ENCODE data around the gene CD8B2. TPM values are rescaled to one million over a fixed set of nuclear protein-coding genes. Genes with fewer than 3 reads are reported as not detected.

CD8B2 gene
- total RNA-seq, 1 experiment from 2014 or later, result not detected

DNA sequence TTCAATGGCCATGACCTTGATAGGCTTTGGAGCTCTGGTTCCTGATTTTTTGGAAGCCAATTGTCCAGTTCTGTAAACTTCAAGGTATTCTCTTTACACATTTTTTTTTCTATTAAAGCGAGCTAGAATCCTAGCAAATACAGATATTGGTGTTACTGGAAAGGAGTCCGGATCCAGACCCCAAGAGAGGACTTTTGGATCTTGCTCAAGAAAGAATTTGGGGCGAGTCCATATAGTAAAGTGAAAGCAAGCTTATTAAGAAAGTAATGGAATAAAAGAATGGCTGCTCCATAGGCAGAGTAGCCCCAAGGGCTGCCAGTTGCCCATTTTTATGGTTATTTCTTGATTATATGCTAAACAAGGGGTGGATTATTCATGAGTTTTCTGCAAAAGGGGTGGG is 45.1 kb downstream of the CD8B2 start:
- CTCF ChIA-PET, result no interaction called here

GRCh38 chr2:106534471-106534870 is 47.3 kb downstream of the CD8B2 start:
- no peaks in the 10 kb centered on the region for H3K36me3 Mint-ChIP-seq
- H3K27ac Mint-ChIP-seq, result no peak overlapping the region
- peak; percentile 52 for ATAC-seq
- no peaks in the 10 kb centered on the region; the same call in none of the 2 replicates for H3K27me3 Mint-ChIP-seq (ENCODE audit: low read depth)
- H3K9me3 Mint-ChIP-seq, result no peaks in the 10 kb centered on the region
- CTCF ChIA-PET, result interaction anchor here (0.8 kb wide), 1 partner anchor 9 kb away, joined by 4 read pairs; no protein-coding TSS in a partner anchor
- POLR2A ChIA-PET, result no interaction called here
- no peak for DNase-seq (ENCODE audit: low spot score)
- H3K4me1 Mint-ChIP-seq, result peaks cover 15% of the 10 kb centered on the region
- H3K4me3 Mint-ChIP-seq, result no peak overlapping the region
- TF ChIP-seq PRRX2 (CRISPR knock-in tag; IDR thresholded peaks at IDR 0.05), result no peak
- TF ChIP-seq NFE2L1 (CRISPR knock-in tag; IDR thresholded peaks at IDR 0.05), result no peak
- TF ChIP-seq GABPB1 (CRISPR knock-in tag; IDR thresholded peaks at IDR 0.05), result no peak
- no peak for TF ChIP-seq ZNF671 (CRISPR knock-in tag; IDR thresholded peaks at IDR 0.05)
- TF ChIP-seq, protein P1, sequence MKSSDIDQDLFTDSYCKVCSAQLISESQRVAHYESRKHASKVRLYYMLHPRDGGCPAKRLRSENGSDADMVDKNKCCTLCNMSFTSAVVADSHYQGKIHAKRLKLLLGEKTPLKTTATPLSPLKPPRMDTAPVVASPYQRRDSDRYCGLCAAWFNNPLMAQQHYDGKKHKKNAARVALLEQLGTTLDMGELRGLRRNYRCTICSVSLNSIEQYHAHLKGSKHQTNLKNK (CRISPR knock-in tag; IDR thresholded peaks at IDR 0.05), result no peak
- TF ChIP-seq FOXP1 (CRISPR knock-in tag; IDR thresholded peaks at IDR 0.05; ENCODE audit: borderline replicate concordance), result no peak
- no peak for TF ChIP-seq FOXK1 (CRISPR knock-in tag; IDR thresholded peaks at IDR 0.05)
- TF ChIP-seq, protein P2, sequence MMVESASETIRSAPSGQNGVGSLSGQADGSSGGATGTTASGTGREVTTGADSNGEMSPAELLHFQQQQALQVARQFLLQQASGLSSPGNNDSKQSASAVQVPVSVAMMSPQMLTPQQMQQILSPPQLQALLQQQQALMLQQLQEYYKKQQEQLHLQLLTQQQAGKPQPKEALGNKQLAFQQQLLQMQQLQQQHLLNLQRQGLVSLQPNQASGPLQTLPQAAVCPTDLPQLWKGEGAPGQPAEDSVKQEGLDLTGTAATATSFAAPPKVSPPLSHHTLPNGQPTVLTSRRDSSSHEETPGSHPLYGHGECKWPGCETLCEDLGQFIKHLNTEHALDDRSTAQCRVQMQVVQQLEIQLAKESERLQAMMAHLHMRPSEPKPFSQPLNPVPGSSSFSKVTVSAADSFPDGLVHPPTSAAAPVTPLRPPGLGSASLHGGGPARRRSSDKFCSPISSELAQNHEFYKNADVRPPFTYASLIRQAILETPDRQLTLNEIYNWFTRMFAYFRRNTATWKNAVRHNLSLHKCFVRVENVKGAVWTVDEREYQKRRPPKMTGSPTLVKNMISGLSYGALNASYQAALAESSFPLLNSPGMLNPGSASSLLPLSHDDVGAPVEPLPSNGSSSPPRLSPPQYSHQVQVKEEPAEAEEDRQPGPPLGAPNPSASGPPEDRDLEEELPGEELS (CRISPR knock-in tag; IDR thresholded peaks at IDR 0.05), result no peak
- no peak for TF ChIP-seq GRHL2 (CRISPR knock-in tag; IDR thresholded peaks at IDR 0.05; ENCODE audit: insufficient replicate concordance, severe bottlenecking)
- TF ChIP-seq ZBTB21 (CRISPR knock-in tag; IDR thresholded peaks at IDR 0.05; ENCODE audit: borderline replicate concordance), result no peak
- TF ChIP-seq SMAD3 (CRISPR knock-in tag; IDR thresholded peaks at IDR 0.05; ENCODE audit: borderline replicate concordance), result no peak
- TF ChIP-seq, protein P3, sequence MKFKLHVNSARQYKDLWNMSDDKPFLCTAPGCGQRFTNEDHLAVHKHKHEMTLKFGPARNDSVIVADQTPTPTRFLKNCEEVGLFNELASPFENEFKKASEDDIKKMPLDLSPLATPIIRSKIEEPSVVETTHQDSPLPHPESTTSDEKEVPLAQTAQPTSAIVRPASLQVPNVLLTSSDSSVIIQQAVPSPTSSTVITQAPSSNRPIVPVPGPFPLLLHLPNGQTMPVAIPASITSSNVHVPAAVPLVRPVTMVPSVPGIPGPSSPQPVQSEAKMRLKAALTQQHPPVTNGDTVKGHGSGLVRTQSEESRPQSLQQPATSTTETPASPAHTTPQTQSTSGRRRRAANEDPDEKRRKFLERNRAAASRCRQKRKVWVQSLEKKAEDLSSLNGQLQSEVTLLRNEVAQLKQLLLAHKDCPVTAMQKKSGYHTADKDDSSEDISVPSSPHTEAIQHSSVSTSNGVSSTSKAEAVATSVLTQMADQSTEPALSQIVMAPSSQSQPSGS (CRISPR knock-in tag; IDR thresholded peaks at IDR 0.05; ENCODE audit: borderline replicate concordance, low read depth), result no peak
- TF ChIP-seq, protein P4, sequence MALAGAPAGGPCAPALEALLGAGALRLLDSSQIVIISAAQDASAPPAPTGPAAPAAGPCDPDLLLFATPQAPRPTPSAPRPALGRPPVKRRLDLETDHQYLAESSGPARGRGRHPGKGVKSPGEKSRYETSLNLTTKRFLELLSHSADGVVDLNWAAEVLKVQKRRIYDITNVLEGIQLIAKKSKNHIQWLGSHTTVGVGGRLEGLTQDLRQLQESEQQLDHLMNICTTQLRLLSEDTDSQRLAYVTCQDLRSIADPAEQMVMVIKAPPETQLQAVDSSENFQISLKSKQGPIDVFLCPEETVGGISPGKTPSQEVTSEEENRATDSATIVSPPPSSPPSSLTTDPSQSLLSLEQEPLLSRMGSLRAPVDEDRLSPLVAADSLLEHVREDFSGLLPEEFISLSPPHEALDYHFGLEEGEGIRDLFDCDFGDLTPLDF (CRISPR knock-in tag; IDR thresholded peaks at IDR 0.05), result no peak
- no peak for TF ChIP-seq CREB1 (CRISPR knock-in tag; IDR thresholded peaks at IDR 0.05)
- TF ChIP-seq CREM (CRISPR knock-in tag; IDR thresholded peaks at IDR 0.05), result no peak
- TF ChIP-seq USF2 (CRISPR knock-in tag; IDR thresholded peaks at IDR 0.05), result no peak
- TF ChIP-seq IRF2 (CRISPR knock-in tag; IDR thresholded peaks at IDR 0.05; ENCODE audit: borderline replicate concordance, low read depth), result no peak
- no peak for TF ChIP-seq ATF1 (CRISPR knock-in tag; IDR thresholded peaks at IDR 0.05)

More for the DNA sequence above, 45.1 kb downstream of the CD8B2 start:
- TF ChIP-seq PRRX2 (CRISPR knock-in tag; IDR thresholded peaks at IDR 0.05), result no peak
- no peak for TF ChIP-seq ATF1 (CRISPR knock-in tag; IDR thresholded peaks at IDR 0.05)
- TF ChIP-seq, protein P5, sequence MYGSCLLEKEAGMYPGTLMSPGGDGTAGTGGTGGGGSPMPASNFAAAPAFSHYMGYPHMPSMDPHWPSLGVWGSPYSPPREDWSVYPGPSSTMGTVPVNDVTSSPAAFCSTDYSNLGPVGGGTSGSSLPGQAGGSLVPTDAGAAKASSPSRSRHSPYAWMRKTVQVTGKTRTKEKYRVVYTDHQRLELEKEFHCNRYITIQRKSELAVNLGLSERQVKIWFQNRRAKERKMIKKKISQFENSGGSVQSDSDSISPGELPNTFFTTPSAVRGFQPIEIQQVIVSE (CRISPR knock-in tag; IDR thresholded peaks at IDR 0.05; ENCODE audit: borderline replicate concordance), result no peak
- TF ChIP-seq OVOL2 (CRISPR knock-in tag; IDR thresholded peaks at IDR 0.05; ENCODE audit: borderline replicate concordance), result no peak
- TF ChIP-seq, protein P6, sequence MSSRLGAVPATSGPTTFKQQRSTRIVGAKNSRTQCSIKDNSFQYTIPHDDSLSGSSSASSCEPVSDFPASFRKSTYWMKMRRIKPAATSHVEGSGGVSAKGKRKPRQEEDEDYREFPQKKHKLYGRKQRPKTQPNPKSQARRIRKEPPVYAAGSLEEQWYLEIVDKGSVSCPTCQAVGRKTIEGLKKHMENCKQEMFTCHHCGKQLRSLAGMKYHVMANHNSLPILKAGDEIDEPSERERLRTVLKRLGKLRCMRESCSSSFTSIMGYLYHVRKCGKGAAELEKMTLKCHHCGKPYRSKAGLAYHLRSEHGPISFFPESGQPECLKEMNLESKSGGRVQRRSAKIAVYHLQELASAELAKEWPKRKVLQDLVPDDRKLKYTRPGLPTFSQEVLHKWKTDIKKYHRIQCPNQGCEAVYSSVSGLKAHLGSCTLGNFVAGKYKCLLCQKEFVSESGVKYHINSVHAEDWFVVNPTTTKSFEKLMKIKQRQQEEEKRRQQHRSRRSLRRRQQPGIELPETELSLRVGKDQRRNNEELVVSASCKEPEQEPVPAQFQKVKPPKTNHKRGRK (CRISPR knock-in tag; IDR thresholded peaks at IDR 0.05; ENCODE audit: borderline replicate concordance), result no peak
- no peak for TF ChIP-seq ZNF121 (CRISPR knock-in tag; IDR thresholded peaks at IDR 0.05)
- no peak for TF ChIP-seq JUN (CRISPR knock-in tag; IDR thresholded peaks at IDR 0.05)
- TF ChIP-seq, protein P7, sequence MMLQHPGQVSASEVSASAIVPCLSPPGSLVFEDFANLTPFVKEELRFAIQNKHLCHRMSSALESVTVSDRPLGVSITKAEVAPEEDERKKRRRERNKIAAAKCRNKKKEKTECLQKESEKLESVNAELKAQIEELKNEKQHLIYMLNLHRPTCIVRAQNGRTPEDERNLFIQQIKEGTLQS (CRISPR knock-in tag; conservative IDR thresholded peaks at IDR 0.05), result no peak
- TF ChIP-seq, protein P8, sequence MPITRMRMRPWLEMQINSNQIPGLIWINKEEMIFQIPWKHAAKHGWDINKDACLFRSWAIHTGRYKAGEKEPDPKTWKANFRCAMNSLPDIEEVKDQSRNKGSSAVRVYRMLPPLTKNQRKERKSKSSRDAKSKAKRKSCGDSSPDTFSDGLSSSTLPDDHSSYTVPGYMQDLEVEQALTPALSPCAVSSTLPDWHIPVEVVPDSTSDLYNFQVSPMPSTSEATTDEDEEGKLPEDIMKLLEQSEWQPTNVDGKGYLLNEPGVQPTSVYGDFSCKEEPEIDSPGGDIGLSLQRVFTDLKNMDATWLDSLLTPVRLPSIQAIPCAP (CRISPR knock-in tag; IDR thresholded peaks at IDR 0.05), result no peak
- no peak for TF ChIP-seq EMX1 (CRISPR knock-in tag; IDR thresholded peaks at IDR 0.05)
- no peaks in the 10 kb centered on the region for H3K9me3 Mint-ChIP-seq
- no peak overlapping the region for H3K27ac Mint-ChIP-seq
- H3K4me1 Mint-ChIP-seq, result peaks cover 15% of the 10 kb centered on the region
- no peaks in the 10 kb centered on the region; the same call in none of the 2 replicates for H3K27me3 Mint-ChIP-seq (ENCODE audit: low read depth)
- POLR2A ChIA-PET, result no interaction called here
- no peaks in the 10 kb centered on the region for H3K36me3 Mint-ChIP-seq
- H3K4me3 Mint-ChIP-seq, result no peak overlapping the region
- no peak for DNase-seq (ENCODE audit: low spot score)
- ATAC-seq, result no peak
